ENCODE measurements around the gene DRG2. TPM values are rescaled to one million over a fixed set of nuclear protein-coding genes. Genes with fewer than 3 reads are reported as not detected.

DRG2 gene
- 48.5 and 52.0 TPM in 2 replicates for total RNA-seq (2021)
- long read RNA-seq, transcript DRG2-201 (13 exons, 1,964 nt) = major isoform, 398 of 517 reads
- long read RNA-seq, transcript DRG2-202 (13 exons, 1,897 nt) = minor isoform, 10 of 517 reads
- long read RNA-seq, partial matches to known transcripts = 11 of 517 reads
- long read RNA-seq, other reads (novel, unspliced or antisense) = 89 of 517 reads

DNA sequence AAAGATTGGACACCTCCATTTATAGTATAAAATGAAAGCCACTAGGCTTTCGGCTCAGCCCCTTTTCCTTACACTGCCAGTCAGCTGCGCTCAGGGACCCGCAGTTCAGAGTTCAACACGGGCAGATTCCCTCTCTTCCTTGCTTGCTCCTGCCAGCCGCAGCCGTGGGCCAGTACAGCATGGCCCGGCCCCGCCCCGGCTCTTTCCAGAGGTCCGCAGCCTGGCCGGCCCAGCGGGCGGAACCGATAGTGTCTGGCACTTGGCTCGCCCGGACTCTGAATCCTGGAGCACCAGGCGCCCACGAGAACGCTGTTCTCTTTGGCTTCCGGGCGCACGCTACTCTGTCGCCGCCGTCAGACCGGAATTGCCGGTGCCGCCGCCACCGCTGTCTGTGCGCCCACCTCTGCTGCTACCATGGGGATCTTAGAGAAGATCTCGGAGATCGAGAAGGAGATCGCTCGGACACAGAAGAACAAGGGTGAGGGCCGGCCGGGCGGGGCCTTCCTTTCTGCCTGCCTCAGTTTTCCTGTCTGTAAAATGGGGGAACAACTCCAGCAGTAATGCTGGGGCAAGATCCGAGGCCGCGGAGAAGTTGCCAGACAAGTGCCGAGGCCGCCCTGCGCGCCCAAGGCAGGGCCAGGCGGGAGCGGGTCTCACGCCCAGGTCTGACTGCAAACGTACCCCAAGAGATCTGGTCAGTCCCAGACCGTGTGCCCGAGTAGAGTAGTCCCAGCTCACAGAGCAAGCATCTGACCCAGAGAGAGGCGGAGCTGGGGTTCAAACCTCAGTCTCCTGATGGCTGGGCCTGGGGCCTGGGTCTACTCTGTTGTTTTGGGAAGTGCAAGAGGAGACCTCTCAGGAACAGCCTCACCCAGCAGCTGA lies at the start of gene DRG2:
TSS of gene DRG2 (plus strand) at position 339 of the 882 bp plus-strand sequence. CDS start at position 415, 76 bp downstream.
- peak; percentile 97 for DNase-seq
- Histone ChIP-seq H3K4ac (ENCODE audit: low read depth, low read length) (no peak within 1 kb of the TSS), H3K9ac (ENCODE audit: extremely low read depth, insufficient read length, low read length) (peak within 1 kb of the TSS; percentile 66), H3K27ac (ENCODE audit: insufficient read length, low read depth, low read length) (no peak within 1 kb of the TSS), H3K14ac (ENCODE audit: insufficient read depth, low read length) (peak within 1 kb of the TSS; percentile 55; the same call in 1 of the 2 replicates), H4K20me1 (ENCODE audit: control insufficient read depth, insufficient read depth, insufficient read length) (no peaks in the 10 kb centered on the region), H2AFZ (ENCODE audit: low read length) (no peak within 1 kb of the TSS), H2BK120ac (ENCODE audit: low read depth, low read length, poor library complexity, severe bottlenecking) (no peak within 1 kb of the TSS), H2BK5ac (ENCODE audit: insufficient read length, low read length) (no peak within 1 kb of the TSS), H2AK5ac (ENCODE audit: insufficient read length, low read length) (no peak within 1 kb of the TSS), H4K91ac (ENCODE audit: insufficient read length, low read depth, low read length) (no peak within 1 kb of the TSS), H2BK15ac (ENCODE audit: low read depth, low read length) (no peak within 1 kb of the TSS), H3K4me1 (ENCODE audit: insufficient read depth, low read length) (no peaks in the 10 kb centered on the region), H4K5ac (ENCODE audit: insufficient read length, low read depth, low read length) (no peak within 1 kb of the TSS), H2BK12ac (ENCODE audit: insufficient read length, low read depth, low read length) (no peak within 1 kb of the TSS), H3K4me2 (ENCODE audit: insufficient read depth, insufficient read length, low read length) (peak within 1 kb of the TSS; percentile 81), H4K8ac (replicated peaks; ENCODE audit: insufficient read length, low read depth, low read length) (no peak within 1 kb of the TSS), H2BK20ac (ENCODE audit: low read depth, low read length, poor library complexity, severe bottlenecking) (no peak within 1 kb of the TSS), H3K79me1 (ENCODE audit: insufficient read depth, low read depth, low read length, poor library complexity, severe bottlenecking) (no peaks in the 10 kb centered on the region), H3K9me3 (ENCODE audit: control insufficient read depth, low read depth, low read length) (no peaks in the 10 kb centered on the region), H3K79me2 (ENCODE audit: insufficient read depth, low read length) (no peaks in the 10 kb centered on the region), H3K27me3 (ENCODE audit: insufficient read depth, low read length) (no peaks in the 10 kb centered on the region), H3T11ph (ENCODE audit: low read length) (no peak within 1 kb of the TSS), H3K23me2 (ENCODE audit: insufficient read length, low read depth, low read length, poor library complexity, severe bottlenecking) (peaks cover 7% of the 10 kb centered on the region), H3K18ac (ENCODE audit: insufficient read length, low read depth, low read length) (no peak within 1 kb of the TSS), H3K23ac (ENCODE audit: insufficient read length, low read depth, low read length) (no peak within 1 kb of the TSS), H3K56ac (ENCODE audit: insufficient read length, low read depth, low read length) (no peak within 1 kb of the TSS)
- TF ChIP-seq, protein P1, sequence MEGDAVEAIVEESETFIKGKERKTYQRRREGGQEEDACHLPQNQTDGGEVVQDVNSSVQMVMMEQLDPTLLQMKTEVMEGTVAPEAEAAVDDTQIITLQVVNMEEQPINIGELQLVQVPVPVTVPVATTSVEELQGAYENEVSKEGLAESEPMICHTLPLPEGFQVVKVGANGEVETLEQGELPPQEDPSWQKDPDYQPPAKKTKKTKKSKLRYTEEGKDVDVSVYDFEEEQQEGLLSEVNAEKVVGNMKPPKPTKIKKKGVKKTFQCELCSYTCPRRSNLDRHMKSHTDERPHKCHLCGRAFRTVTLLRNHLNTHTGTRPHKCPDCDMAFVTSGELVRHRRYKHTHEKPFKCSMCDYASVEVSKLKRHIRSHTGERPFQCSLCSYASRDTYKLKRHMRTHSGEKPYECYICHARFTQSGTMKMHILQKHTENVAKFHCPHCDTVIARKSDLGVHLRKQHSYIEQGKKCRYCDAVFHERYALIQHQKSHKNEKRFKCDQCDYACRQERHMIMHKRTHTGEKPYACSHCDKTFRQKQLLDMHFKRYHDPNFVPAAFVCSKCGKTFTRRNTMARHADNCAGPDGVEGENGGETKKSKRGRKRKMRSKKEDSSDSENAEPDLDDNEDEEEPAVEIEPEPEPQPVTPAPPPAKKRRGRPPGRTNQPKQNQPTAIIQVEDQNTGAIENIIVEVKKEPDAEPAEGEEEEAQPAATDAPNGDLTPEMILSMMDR (conservative IDR thresholded peaks at IDR 0.05) = no peak
- peaks cover 9 to 15% of the 10 kb centered on the region in 2 experiments for H3K4me1 Mint-ChIP-seq
- H3K36me3 Mint-ChIP-seq (ENCODE audit: insufficient read depth in 1 of 3, low read depth in 3 of 3) = peaks cover 0 to 15% (median 7%) of the 10 kb centered on the region in 3 experiments; a peak in 5 of 7 replicates
- H3K4me3 Mint-ChIP-seq = peak within 1 kb of the TSS; percentile 98
- peak within 1 kb of the TSS; percentile 95 to 97 (median 97); a peak in 6 of 7 replicates for H3K27ac Mint-ChIP-seq
- no peaks in the 10 kb centered on the region for H3K9me3 Mint-ChIP-seq
- WGBS (ENCODE audit: extremely low coverage, insufficient read length, low lambda C conversion rate) = no CpG with 5 or more reads among the region's 52 CpGs
- H3K27me3 Mint-ChIP-seq (ENCODE audit: low read depth) = no peaks in the 10 kb centered on the region

Data from H9 (cell line).